Smooth muscle cell (in vitro differentiated cells): ENCODE measurements around the gene MGAT5. TPM values are rescaled to one million over a fixed set of nuclear protein-coding genes. Genes with fewer than 3 reads are reported as not detected.

Source experiments
- DNase-seq: peaks from one replicate; lab custom pipeline; 2025; ENCODE audit not compliant: unreplicated experiment; lab: John Stamatoyannopoulos, UW
- H2AFZ ChIP-seq: fragments of 200-600 bp; sonication (generic); 2 replicates; pipeline ENCODE4 v1.6.0; 2016; ENCODE audit warnings: antibody characterized with exemption, low read depth, mild to moderate bottlenecking
- H3F3A ChIP-seq: fragments of 200-600 bp; sonication (generic); 2 replicates; pipeline ENCODE4 v1.6.0; 2017; ENCODE audit warnings: antibody characterized with exemption, low read depth
- H3K27ac ChIP-seq: fragments of 200-600 bp; sonication (generic); 2 replicates; pipeline ENCODE4 v1.5.1; 2016; ENCODE audit warnings: low read depth, mild to moderate bottlenecking
- H3K27me3 ChIP-seq: fragments of 200-600 bp; sonication (generic); 2 replicates; pipeline ENCODE4 v1.6.1; 2016; ENCODE audit warnings: low read depth, mild to moderate bottlenecking
- H3K36me3 ChIP-seq: fragments of 200-600 bp; sonication (generic); 2 replicates; pipeline ENCODE4 v1.5.1; 2016; ENCODE audit warnings: low read depth
- H3K4me1 ChIP-seq: fragments of 200-600 bp; sonication (generic); 2 replicates; pipeline ENCODE4 v1.5.1; 2016; ENCODE audit warnings: low read depth
- H3K4me2 ChIP-seq: fragments of 200-600 bp; sonication (generic); 2 replicates; pipeline ENCODE4 v1.6.0; 2016; ENCODE audit warnings: mild to moderate bottlenecking
- H3K4me3 ChIP-seq: fragments of 200-600 bp; sonication (generic); 2 replicates; pipeline ENCODE4 v1.5.1; 2016; ENCODE audit warnings: mild to moderate bottlenecking
- H3K79me2 ChIP-seq: fragments of 200-600 bp; sonication (generic); 2 replicates; pipeline ENCODE4 v1.6.0; 2016; ENCODE audit warnings: low read depth, mild to moderate bottlenecking
- H3K9ac ChIP-seq: fragments of 200-600 bp; sonication (generic); 2 replicates; pipeline ENCODE4 v1.6.0; 2016; ENCODE audit warnings: low read depth
- H3K9me3 ChIP-seq: fragments of 200-600 bp; sonication (generic); replicated peaks from 2 replicates; pipeline ENCODE4 v1.5.1; 2016; ENCODE audit warnings: low read depth
- H4K20me1 ChIP-seq: fragments of 200-600 bp; sonication (generic); 2 replicates; pipeline ENCODE4 v1.6.0; 2016; ENCODE audit warnings: low read depth
- CTCF ChIP-seq: fragments of 200-600 bp; sonication (generic); IDR thresholded peaks from 2 replicates; pipeline ENCODE4 v1.5.1; 2017; ENCODE audit warnings: borderline replicate concordance, mild to moderate bottlenecking, antibody characterized with exemption; ENCODE audit not compliant: insufficient read depth, poor library complexity, severe bottlenecking
- WGBS: methylation state at CpG from one replicate; pipeline ENCODE4 v1.1.7; 2016; ENCODE audit warnings: low lambda C conversion rate; 5-methylcytosine and 5-hydroxymethylcytosine counted together
- polyA plus RNA-seq: library from polyadenylated mRNA; unstranded; fragments of >200 nt; fragmentation: Nextera tagmentation; extraction: Ambion mirVana; gene quantifications from 2 replicates; pipeline ENCODE4 v1.2.1, GENCODE V29; 2016
- total RNA-seq: library from RNA; depleted of rRNA; stranded (reverse); fragments of >200 nt; gene quantifications from 2 replicates; pipeline ENCODE4 v1.2.3, GENCODE V29; 2014

Gene MGAT5
- total and polyA plus RNA-seq, 2 experiments from 2014 or later, result 4.5 to 33.8 TPM

- Histone ChIP-seq H2AFZ (no peak overlapping the region), H3F3A (no peaks in the 10 kb centered on the region), H4K20me1 (peaks cover 29% of the 10 kb centered on the region), H3K4me2 (no peak overlapping the region), H3K9ac (no peak overlapping the region), H3K4me1 (no peaks in the 10 kb centered on the region), H3K4me3 (no peak overlapping the region), H3K36me3 (no peaks in the 10 kb centered on the region), H3K27me3 (no peaks in the 10 kb centered on the region), H3K9me3 (no peaks in the 10 kb centered on the region), H3K79me2 (no peaks in the 10 kb centered on the region), H3K27ac (no peak overlapping the region)
- no peak for TF ChIP-seq CTCF
- DNase-seq, result no peak
- 66% methylated on average over 5 of the region's 5 CpGs for WGBS
Observed at GRCh38 chr2:134314681-134315368, 61.0 kb downstream of the MGAT5 start.

GRCh38 chr2:134315471-134315870 is 61.6 kb downstream of the MGAT5 start:
- no peaks in the 10 kb centered on the region for H3F3A ChIP-seq
- no peak overlapping the region for H2AFZ ChIP-seq
- no peak for DNase-seq
- H3K4me2 ChIP-seq, result no peak overlapping the region
- no peaks in the 10 kb centered on the region for H3K79me2 ChIP-seq
- H3K9ac ChIP-seq, result no peak overlapping the region
- H3K9me3 ChIP-seq, result no peaks in the 10 kb centered on the region
- peaks cover 27% of the 10 kb centered on the region for H4K20me1 ChIP-seq
- H3K27ac ChIP-seq, result no peak overlapping the region
- H3K27me3 ChIP-seq, result no peaks in the 10 kb centered on the region
- H3K4me1 ChIP-seq, result no peaks in the 10 kb centered on the region
- no peak for TF ChIP-seq CTCF
- 96% methylated on average over 2 of the region's 2 CpGs for WGBS
- no peak overlapping the region for H3K4me3 ChIP-seq
- no peaks in the 10 kb centered on the region for H3K36me3 ChIP-seq

- no peaks in the 10 kb centered on the region for H3K27me3 ChIP-seq
- no peaks in the 10 kb centered on the region for H3K9me3 ChIP-seq
- no peak overlapping the region for H2AFZ ChIP-seq
- H3K36me3 ChIP-seq, result no peaks in the 10 kb centered on the region
- no peaks in the 10 kb centered on the region for H3K4me1 ChIP-seq
- peaks cover 24% of the 10 kb centered on the region for H4K20me1 ChIP-seq
- H3K4me3 ChIP-seq, result no peak overlapping the region
- no peaks in the 10 kb centered on the region for H3F3A ChIP-seq
- H3K4me2 ChIP-seq, result no peak overlapping the region
- DNase-seq, result no peak
- no peak overlapping the region for H3K9ac ChIP-seq
- no peak overlapping the region for H3K27ac ChIP-seq
- TF ChIP-seq CTCF, result no peak
- 69% methylated on average over 2 of the region's 2 CpGs for WGBS
- H3K79me2 ChIP-seq, result no peaks in the 10 kb centered on the region
Observed at GRCh38 chr2:134319596-134320254, 65.9 kb downstream of the MGAT5 start.
